ENCODE results near the gene PAM. TPM values are rescaled to one million over a fixed set of nuclear protein-coding genes. Genes with fewer than 3 reads are reported as not detected.

Gene PAM
- total RNA-seq, 1 experiment from 2014 or later = 90.0 TPM

DNA sequence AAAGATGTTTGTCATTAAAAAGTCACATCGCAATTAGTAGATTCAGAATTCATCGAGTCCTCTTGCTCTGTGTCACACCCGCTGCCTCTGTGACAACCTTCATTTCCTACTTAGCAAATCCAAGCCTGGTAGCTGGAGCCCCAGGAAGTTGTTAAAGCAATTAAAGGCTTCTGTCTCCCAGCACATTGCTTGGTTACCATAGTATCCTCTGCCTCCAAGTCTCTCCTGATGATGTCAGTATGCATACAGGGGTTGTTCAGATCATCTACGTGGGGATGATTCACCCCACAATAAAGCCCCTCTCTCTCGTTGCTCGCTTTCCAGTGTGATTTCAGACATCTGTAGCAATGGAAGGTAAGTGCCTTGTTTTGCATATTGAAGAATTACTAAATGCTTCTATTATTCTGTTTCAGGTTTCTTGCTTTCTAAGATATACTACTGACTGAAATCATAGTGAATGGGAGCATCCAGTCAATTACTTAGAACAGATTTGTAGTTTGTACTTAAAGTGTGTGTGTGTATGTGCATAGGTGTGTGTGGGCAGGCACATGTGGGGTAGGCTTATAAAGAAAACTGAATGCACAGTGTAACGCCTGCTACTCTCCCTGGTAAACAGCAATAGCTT lies 52.9 kb downstream of the PAM start:
- Histone ChIP-seq H3K79me2 (ENCODE audit: low read length) (no peaks in the 10 kb centered on the region), H3K4me3 (ENCODE audit: low read length) (no peak overlapping the region), H3K9me2 (replicated peaks; ENCODE audit: low read length) (no peaks in the 10 kb centered on the region), H3K4me1 (ENCODE audit: insufficient read depth, low read length) (peaks cover 13% of the 10 kb centered on the region), H3K4me2 (ENCODE audit: low read length) (no peak overlapping the region), H3K9me3 (ENCODE audit: low read length) (no peaks in the 10 kb centered on the region), H3K36me3 (ENCODE audit: low read depth, low read length) (no peaks in the 10 kb centered on the region), H4K20me1 (ENCODE audit: low read length) (peaks cover 3% of the 10 kb centered on the region; the same call in 1 of the 2 replicates), H3K27ac (ENCODE audit: low read length) (no peak overlapping the region), H3F3A (ENCODE audit: low read length, unreplicated experiment) (no peaks in the 10 kb centered on the region), H3K9ac (ENCODE audit: low read length) (no peak overlapping the region), H3K27me3 (ENCODE audit: low read length) (no peaks in the 10 kb centered on the region), H2AFZ (ENCODE audit: low read length) (no peak overlapping the region)
- DNase-seq = no peak
- ATAC-seq = peak; percentile 41
- intact Hi-C loops (cut with micrococcal nuclease) = no loop called here
- TF ChIP-seq EZH2 (IDR thresholded peaks at IDR 0.05; ENCODE audit: low read length, unreplicated experiment) = no peak
- TF ChIP-seq, protein P1, sequence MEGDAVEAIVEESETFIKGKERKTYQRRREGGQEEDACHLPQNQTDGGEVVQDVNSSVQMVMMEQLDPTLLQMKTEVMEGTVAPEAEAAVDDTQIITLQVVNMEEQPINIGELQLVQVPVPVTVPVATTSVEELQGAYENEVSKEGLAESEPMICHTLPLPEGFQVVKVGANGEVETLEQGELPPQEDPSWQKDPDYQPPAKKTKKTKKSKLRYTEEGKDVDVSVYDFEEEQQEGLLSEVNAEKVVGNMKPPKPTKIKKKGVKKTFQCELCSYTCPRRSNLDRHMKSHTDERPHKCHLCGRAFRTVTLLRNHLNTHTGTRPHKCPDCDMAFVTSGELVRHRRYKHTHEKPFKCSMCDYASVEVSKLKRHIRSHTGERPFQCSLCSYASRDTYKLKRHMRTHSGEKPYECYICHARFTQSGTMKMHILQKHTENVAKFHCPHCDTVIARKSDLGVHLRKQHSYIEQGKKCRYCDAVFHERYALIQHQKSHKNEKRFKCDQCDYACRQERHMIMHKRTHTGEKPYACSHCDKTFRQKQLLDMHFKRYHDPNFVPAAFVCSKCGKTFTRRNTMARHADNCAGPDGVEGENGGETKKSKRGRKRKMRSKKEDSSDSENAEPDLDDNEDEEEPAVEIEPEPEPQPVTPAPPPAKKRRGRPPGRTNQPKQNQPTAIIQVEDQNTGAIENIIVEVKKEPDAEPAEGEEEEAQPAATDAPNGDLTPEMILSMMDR (conservative IDR thresholded peaks at IDR 0.05; ENCODE audit: low read depth, low read length) = no peak
- no peak for TF ChIP-seq EZH2phosphoT487 (IDR thresholded peaks at IDR 0.05; ENCODE audit: borderline replicate concordance, low read length)
- ChIA-PET POLR2A (ENCODE audit: unreplicated experiment) (no interaction called here), CTCF (no interaction called here)
- BruUV-seq (replicated peaks) = no TSS peak

DNA sequence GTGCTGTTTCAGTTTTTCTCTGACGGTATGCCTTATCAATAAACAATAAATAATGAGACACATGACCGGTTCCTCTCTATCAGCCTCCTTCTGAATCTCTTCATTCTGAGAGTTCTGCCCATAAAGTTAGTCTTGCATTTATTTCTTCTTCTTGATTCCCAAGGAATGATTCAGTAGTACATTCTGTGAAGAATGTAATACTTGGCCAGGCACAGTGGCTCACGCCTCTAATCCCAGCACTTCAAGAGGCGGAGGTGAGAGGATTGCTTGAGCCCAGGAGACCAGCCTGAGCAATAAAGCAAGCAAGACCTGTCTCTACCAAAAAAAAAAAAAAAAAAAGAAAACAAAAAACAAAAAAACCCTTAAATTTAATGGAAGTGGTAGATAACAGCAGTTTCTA lies 53.9 kb downstream of the PAM start:
- Histone ChIP-seq H3K4me3 (ENCODE audit: low read length) (no peak overlapping the region), H3K9me2 (replicated peaks; ENCODE audit: low read length) (no peaks in the 10 kb centered on the region), H3K27ac (ENCODE audit: low read length) (no peak overlapping the region), H3K4me1 (ENCODE audit: insufficient read depth, low read length) (peaks cover 13% of the 10 kb centered on the region), H3K27me3 (ENCODE audit: low read length) (no peaks in the 10 kb centered on the region), H3K79me2 (ENCODE audit: low read length) (no peaks in the 10 kb centered on the region), H3K36me3 (ENCODE audit: low read depth, low read length) (no peaks in the 10 kb centered on the region), H2AFZ (ENCODE audit: low read length) (no peak overlapping the region), H4K20me1 (ENCODE audit: low read length) (peaks cover 3% of the 10 kb centered on the region; the same call in 1 of the 2 replicates), H3F3A (ENCODE audit: low read length, unreplicated experiment) (no peaks in the 10 kb centered on the region), H3K9me3 (ENCODE audit: low read length) (no peaks in the 10 kb centered on the region), H3K4me2 (ENCODE audit: low read length) (no peak overlapping the region), H3K9ac (ENCODE audit: low read length) (no peak overlapping the region)
- ATAC-seq = no peak
- ChIA-PET CTCF (no interaction called here), POLR2A (ENCODE audit: unreplicated experiment) (no interaction called here)
- intact Hi-C loops (cut with micrococcal nuclease) = no loop called here
- no TSS peak for BruUV-seq (replicated peaks)
- DNase-seq = no peak
- TF ChIP-seq EZH2 (IDR thresholded peaks at IDR 0.05; ENCODE audit: low read length, unreplicated experiment) (no peak), EZH2phosphoT487 (IDR thresholded peaks at IDR 0.05; ENCODE audit: borderline replicate concordance, low read length) (no peak)
- TF ChIP-seq, protein P1 (conservative IDR thresholded peaks at IDR 0.05; ENCODE audit: low read depth, low read length) = no peak

DNA sequence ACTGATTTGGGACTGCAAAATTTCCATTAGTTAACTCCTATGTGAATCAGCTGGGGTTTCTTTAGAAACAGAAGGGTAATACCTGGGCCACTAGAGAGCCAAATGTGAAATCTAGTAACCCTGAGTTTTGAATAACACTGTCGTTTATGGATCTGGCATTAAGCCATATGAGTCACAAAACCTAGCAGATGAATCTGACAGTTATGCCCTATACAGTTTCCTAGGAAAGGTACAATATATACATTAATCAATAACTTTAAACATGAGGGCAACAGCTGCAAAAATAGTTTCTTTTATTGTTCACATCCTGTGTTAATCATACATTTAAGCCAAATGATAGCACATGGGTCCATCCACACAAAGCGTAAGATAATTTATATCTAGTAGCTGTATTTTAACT lies 56.9 kb downstream of the PAM start:
- H3K9me2 ChIP-seq (replicated peaks; ENCODE audit: low read length) = no peaks in the 10 kb centered on the region
- TF ChIP-seq, protein P1 (conservative IDR thresholded peaks at IDR 0.05; ENCODE audit: low read depth, low read length) = no peak
- TF ChIP-seq EZH2phosphoT487 (IDR thresholded peaks at IDR 0.05; ENCODE audit: borderline replicate concordance, low read length) (no peak), EZH2 (IDR thresholded peaks at IDR 0.05; ENCODE audit: low read length, unreplicated experiment) (no peak)
- H4K20me1 ChIP-seq (ENCODE audit: low read length) = peaks cover 3% of the 10 kb centered on the region; the same call in 1 of the 2 replicates
- H3K9me3 ChIP-seq (ENCODE audit: low read length) = no peaks in the 10 kb centered on the region
- H3K79me2 ChIP-seq (ENCODE audit: low read length) = no peaks in the 10 kb centered on the region
- no peaks in the 10 kb centered on the region for H3K27me3 ChIP-seq (ENCODE audit: low read length)
- DNase-seq = peak; percentile 96
- peak; percentile 94 for ATAC-seq
- 0 out of 2 replicates have a peak overlapping the region, but pooled peaks have one; percentile 10 for H3K4me2 ChIP-seq (ENCODE audit: low read length)
- peak overlapping the region; percentile 8; the same call in 1 of the 2 replicates for H3K27ac ChIP-seq (ENCODE audit: low read length)
- peaks cover 13% of the 10 kb centered on the region for H3K4me1 ChIP-seq (ENCODE audit: insufficient read depth, low read length)
- ChIA-PET CTCF (interaction anchor here (0.5 kb wide), 1 partner anchor 32 kb away, joined by 3 read pairs; no protein-coding TSS in a partner anchor), POLR2A (ENCODE audit: unreplicated experiment) (no interaction called here)
- no peak overlapping the region for H3K4me3 ChIP-seq (ENCODE audit: low read length)
- intact Hi-C loops (cut with micrococcal nuclease) = loop anchor here (1.0 kb wide), 1 partner anchor 44 kb away; no protein-coding TSS in a partner anchor
- H3K36me3 ChIP-seq (ENCODE audit: low read depth, low read length) = no peaks in the 10 kb centered on the region
- H3K9ac ChIP-seq (ENCODE audit: low read length) = no peak overlapping the region
- H2AFZ ChIP-seq (ENCODE audit: low read length) = no peak overlapping the region
- BruUV-seq (replicated peaks) = no TSS peak
- H3F3A ChIP-seq (ENCODE audit: low read length, unreplicated experiment) = no peaks in the 10 kb centered on the region

All from PC-3 (cell line).